CD14-positive monocyte (primary cell): ENCODE data around the gene DRGX. TPM values are rescaled to one million over a fixed set of nuclear protein-coding genes. Genes with fewer than 3 reads are reported as not detected.

Experiments
- DNase-seq, 3 donors: peaks; one replicate each; pipeline ENCODE4 v3.0.0-alpha.2; 2011 to 2022
- H2AFZ ChIP-seq: 2 replicates; pipeline ENCODE4 v1.6.0; 2012; ENCODE audit warnings: mild to moderate bottlenecking, low read depth, low read length, inconsistent platforms; ENCODE audit not compliant: insufficient read depth, poor library complexity, severe bottlenecking
- H3K27ac ChIP-seq, 2 donors: 1 replicate in 1 of 2; 2 replicates in 1 of 2; pipeline ENCODE4 v1.5.1; 2012 to 2013; ENCODE audit warnings: low read length in 2 of 2, control low read depth in 1 of 2, inconsistent platforms in 1 of 2, low read depth in 1 of 2, mild to moderate bottlenecking in 1 of 2
- H3K27me3 ChIP-seq, 2 donors: one replicate each; pipeline versions ENCODE4 v1.6.0 to v1.6.1; 2011 to 2013; ENCODE audit warnings: low read length in 2 of 2; ENCODE audit not compliant: control insufficient read depth in 2 of 2, insufficient read depth in 2 of 2
- H3K36me3 ChIP-seq, 2 donors: replicated peaks in 1 of 2; 1 replicate in 1 of 2; 2 replicates in 1 of 2; pipeline versions ENCODE4 v1.5.1 to v1.6.1; 2012 to 2013; ENCODE audit warnings: low read length in 2 of 2, control low read depth in 1 of 2, inconsistent platforms in 1 of 2, mild to moderate bottlenecking in 1 of 2; ENCODE audit not compliant: insufficient read depth in 2 of 2, control insufficient read depth in 1 of 2
- H3K4me1 ChIP-seq, 2 donors: 1 replicate in 1 of 2; 2 replicates in 1 of 2; pipeline versions ENCODE4 v1.5.1 to v1.6.1; 2012 to 2013; ENCODE audit warnings: low read length in 2 of 2, control low read depth in 1 of 2, inconsistent platforms in 1 of 2, mild to moderate bottlenecking in 1 of 2, moderate library complexity in 1 of 2; ENCODE audit not compliant: insufficient read depth in 2 of 2, control insufficient read depth in 1 of 2
- H3K4me2 ChIP-seq: replicated peaks from 2 replicates; pipeline ENCODE3; 2012; ENCODE audit warnings: low read length, moderate library complexity, mild to moderate bottlenecking; ENCODE audit not compliant: poor library complexity, severe bottlenecking; ENCODE audit errors: extremely low read depth
- H3K4me3 ChIP-seq, 3 experiments: fragments of 200-600 bp in 1 of 3; sonication (generic) in 1 of 3; replicated peaks in 1 of 3; 1 replicate in 2 of 3; 2 replicates in 1 of 3; pipeline ENCODE4 v1.5.1; 2011 to 2013; ENCODE audit warnings: low read length in 3 of 3, mild to moderate bottlenecking in 3 of 3, control low read depth in 2 of 3, low read depth in 2 of 3, inconsistent platforms in 1 of 3, moderate library complexity in 1 of 3
- H3K79me2 ChIP-seq: 2 replicates; pipeline ENCODE4 v1.6.0; 2012; ENCODE audit warnings: mild to moderate bottlenecking, control low read depth, inconsistent platforms, low read length, moderate library complexity; ENCODE audit not compliant: insufficient read depth
- H3K9ac ChIP-seq: 2 replicates; pipeline ENCODE4 v1.6.0; 2017; ENCODE audit warnings: low read length, mild to moderate bottlenecking; ENCODE audit not compliant: insufficient read depth, poor library complexity, severe bottlenecking
- H3K9me3 ChIP-seq, 2 donors: replicated peaks in 1 of 2; 1 replicate in 1 of 2; 2 replicates in 1 of 2; pipeline versions ENCODE4 v1.5.1 to v1.6.1; 2012 to 2013; ENCODE audit warnings: low read length in 2 of 2, control low read depth in 1 of 2; ENCODE audit not compliant: control insufficient read depth in 1 of 2, insufficient read depth in 1 of 2
- H4K20me1 ChIP-seq: 2 replicates; pipeline ENCODE4 v1.6.0; 2012; ENCODE audit warnings: mild to moderate bottlenecking, low read length, control low read depth, moderate library complexity; ENCODE audit not compliant: insufficient read depth
- H3K27ac Mint-ChIP-seq, 7 donors: one replicate each; pipeline ENCODE4 v1.8.0; 2020; ENCODE audit warnings: mild to moderate bottlenecking in 7 of 7, mixed read lengths in 7 of 7, moderate library complexity in 6 of 7, inconsistent platforms in 2 of 7
- H3K27me3 Mint-ChIP-seq, 3 donors: one replicate each; pipeline ENCODE4 v1.8.0; 2021 to 2022; ENCODE audit warnings: low read depth in 3 of 3, mild to moderate bottlenecking in 3 of 3, mixed read lengths in 3 of 3, moderate library complexity in 3 of 3, inconsistent platforms in 1 of 3
- H3K36me3 Mint-ChIP-seq, 2 donors: one replicate each; pipeline ENCODE4 v1.8.0; 2020; ENCODE audit warnings: mixed read lengths in 2 of 2, inconsistent platforms in 1 of 2, mild to moderate bottlenecking in 1 of 2
- H3K4me1 Mint-ChIP-seq: one replicate; pipeline ENCODE4 v1.8.0; 2020; ENCODE audit warnings: mild to moderate bottlenecking, mixed read lengths
- H3K4me3 Mint-ChIP-seq, 2 donors: one replicate each; pipeline ENCODE4 v1.8.0; 2020; ENCODE audit warnings: mild to moderate bottlenecking in 2 of 2, mixed read lengths in 2 of 2, moderate library complexity in 1 of 2
- H3K9me3 Mint-ChIP-seq, 7 donors: one replicate each; pipeline ENCODE4 v1.8.0; 2020 to 2022; ENCODE audit warnings: mixed read lengths in 7 of 7, mild to moderate bottlenecking in 6 of 7, moderate library complexity in 6 of 7, inconsistent platforms in 2 of 7
- WGBS: methylation state at CpG from one replicate; pipeline ENCODE4 v1.1.5; 2013; ENCODE audit warnings: missing lambda C conversion rate; ENCODE audit not compliant: insufficient coverage; 5-methylcytosine and 5-hydroxymethylcytosine counted together
- intact Hi-C, 2 donors: fragments of 100-400 bp; cut with micrococcal nuclease; formaldehyde crosslinking; loops; one replicate each; pipeline versions ENCODE4 v1.15.0 to v1.15.1; 2023
- polyA plus RNA-seq, 3 donors: library from polyadenylated mRNA; depleted of rRNA in 1 of 3; unstranded in 2 of 3; stranded (reverse) in 1 of 3; fragments of 300-500 nt in 2 of 3; fragments of >200 nt in 1 of 3; fragmentation: Illumina TruSeq in 2 of 3; gene quantifications; 1 replicate in 2 of 3; 2 replicates in 1 of 3; pipeline ENCODE4 v1.2.3, GENCODE V29; 2012 to 2021
- TF ChIP-seq, protein P1 (sequence below): fragments of 200-600 bp; IDR thresholded peaks from one replicate; pipeline ENCODE4 v1.8.0; 2022; ENCODE audit warnings: antibody characterized with exemption, mild to moderate bottlenecking

Gene DRGX
- polyA plus RNA-seq, 3 donors: not detected

DNA sequence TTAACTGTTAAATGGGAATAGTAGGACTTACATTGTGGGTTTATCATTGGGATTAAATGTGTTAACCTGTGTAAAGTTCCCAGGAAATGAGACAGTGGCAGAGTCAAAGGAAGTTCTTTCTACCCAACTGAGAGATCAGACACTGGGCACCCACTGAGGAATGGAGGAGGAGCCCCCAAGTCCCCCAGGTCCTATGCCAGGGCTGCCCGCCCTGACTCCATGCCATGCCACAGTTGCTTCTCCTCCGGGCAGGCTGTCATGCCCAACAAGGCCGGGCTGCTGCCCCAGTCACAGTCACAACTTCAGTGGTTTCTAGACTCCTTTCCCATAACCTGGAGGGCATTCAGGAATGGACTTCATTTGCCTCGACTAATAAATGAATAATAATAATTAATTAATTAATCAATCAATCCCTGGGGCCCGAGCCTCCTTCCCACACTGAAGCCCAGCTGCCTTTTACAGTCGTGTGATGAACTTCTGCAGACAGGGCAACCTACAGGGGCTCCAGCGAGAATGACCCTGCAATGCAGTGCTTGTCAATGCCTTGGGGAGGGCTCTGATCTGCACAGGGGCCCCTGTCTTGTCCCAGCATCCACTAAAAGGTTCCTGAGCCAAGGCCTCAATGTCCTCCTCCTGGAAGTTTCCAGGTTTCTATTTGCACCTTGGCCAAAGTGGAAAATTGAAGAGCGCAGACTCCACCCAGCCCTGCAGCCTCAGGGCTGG, 32.4 kb downstream of the DRGX start:
- TF ChIP-seq, protein P1, sequence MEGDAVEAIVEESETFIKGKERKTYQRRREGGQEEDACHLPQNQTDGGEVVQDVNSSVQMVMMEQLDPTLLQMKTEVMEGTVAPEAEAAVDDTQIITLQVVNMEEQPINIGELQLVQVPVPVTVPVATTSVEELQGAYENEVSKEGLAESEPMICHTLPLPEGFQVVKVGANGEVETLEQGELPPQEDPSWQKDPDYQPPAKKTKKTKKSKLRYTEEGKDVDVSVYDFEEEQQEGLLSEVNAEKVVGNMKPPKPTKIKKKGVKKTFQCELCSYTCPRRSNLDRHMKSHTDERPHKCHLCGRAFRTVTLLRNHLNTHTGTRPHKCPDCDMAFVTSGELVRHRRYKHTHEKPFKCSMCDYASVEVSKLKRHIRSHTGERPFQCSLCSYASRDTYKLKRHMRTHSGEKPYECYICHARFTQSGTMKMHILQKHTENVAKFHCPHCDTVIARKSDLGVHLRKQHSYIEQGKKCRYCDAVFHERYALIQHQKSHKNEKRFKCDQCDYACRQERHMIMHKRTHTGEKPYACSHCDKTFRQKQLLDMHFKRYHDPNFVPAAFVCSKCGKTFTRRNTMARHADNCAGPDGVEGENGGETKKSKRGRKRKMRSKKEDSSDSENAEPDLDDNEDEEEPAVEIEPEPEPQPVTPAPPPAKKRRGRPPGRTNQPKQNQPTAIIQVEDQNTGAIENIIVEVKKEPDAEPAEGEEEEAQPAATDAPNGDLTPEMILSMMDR: no peak
- no peak overlapping the region for H3K4me3 ChIP-seq
- H3K9ac ChIP-seq: no peak overlapping the region
- peaks cover 0 to 12% (median 4%) of the 10 kb centered on the region in 3 donors for H3K27me3 Mint-ChIP-seq
- H3K4me3 Mint-ChIP-seq: peak overlapping the region in 1 of 2 donors; percentile 73
- peaks cover 0 to 3% of the 10 kb centered on the region in 2 donors for H3K36me3 Mint-ChIP-seq
- H3K9me3 Mint-ChIP-seq: peaks cover 0 to 3% (median 0%) of the 10 kb centered on the region in 7 donors
- no peaks in the 10 kb centered on the region for H3K79me2 ChIP-seq
- intact Hi-C loops: loop anchor here in 1 of 2 donors (10.0 kb wide), 1 partner anchor 49 kb away; no protein-coding TSS in a partner anchor
- H3K4me1 ChIP-seq: peaks cover 33 to 41% of the 10 kb centered on the region in 2 donors
- DNase-seq: no peak
- H4K20me1 ChIP-seq: no peaks in the 10 kb centered on the region
- no peak overlapping the region for H3K27ac ChIP-seq
- H3K4me1 Mint-ChIP-seq: peaks cover 34% of the 10 kb centered on the region
- 96% methylated on average over 6 of the region's 8 CpGs for WGBS
- H3K9me3 ChIP-seq: no peaks in the 10 kb centered on the region
- no peak overlapping the region for H2AFZ ChIP-seq
- H3K4me2 ChIP-seq: no peak overlapping the region
- no peaks in the 10 kb centered on the region for H3K36me3 ChIP-seq
- H3K27me3 ChIP-seq: no peaks in the 10 kb centered on the region
- peak overlapping the region in 4 of 7 donors; percentile 92 to 97 (median 94) for H3K27ac Mint-ChIP-seq

DNA sequence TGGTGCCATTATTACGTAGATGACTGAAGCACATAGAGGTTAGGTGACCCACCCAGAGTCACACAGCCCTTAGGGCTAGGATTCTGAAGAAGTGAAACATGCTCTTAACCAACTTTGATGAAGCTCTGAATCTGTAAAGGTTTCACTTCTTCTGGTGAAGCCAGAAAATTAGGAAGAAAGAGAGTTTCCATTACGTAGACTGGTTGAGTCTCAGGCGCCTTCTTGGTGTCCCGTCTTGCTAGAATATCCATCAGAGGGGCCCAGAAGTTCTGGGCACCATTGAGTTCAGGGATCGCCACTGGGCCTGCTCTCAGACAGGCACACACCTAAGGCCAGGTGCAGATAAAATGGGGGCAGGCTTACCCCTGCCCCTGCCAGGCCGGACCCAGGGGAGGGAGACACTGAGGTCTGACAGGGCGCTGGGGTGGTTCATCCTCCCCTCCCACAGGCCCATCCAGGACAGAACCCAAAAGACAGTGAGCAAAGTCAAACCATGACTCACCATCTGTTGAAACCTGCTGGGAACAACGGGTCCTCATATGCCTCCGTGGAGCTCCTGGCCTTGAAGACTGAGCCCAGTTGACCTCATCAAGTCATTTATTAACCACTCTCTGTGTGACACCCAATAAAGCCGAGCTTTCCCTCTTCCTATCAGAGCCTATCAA, 33.2 kb downstream of the DRGX start:
- peak overlapping the region in 1 of 3 experiments; percentile 19 for H3K4me3 ChIP-seq
- no peaks in the 10 kb centered on the region for H3K27me3 ChIP-seq
- no peaks in the 10 kb centered on the region for H4K20me1 ChIP-seq
- H3K27me3 Mint-ChIP-seq: peaks cover 0 to 12% (median 4%) of the 10 kb centered on the region in 3 donors
- peaks cover 36 to 49% of the 10 kb centered on the region in 2 donors for H3K4me1 ChIP-seq
- TF ChIP-seq, protein P1: no peak
- DNase-seq: peak; percentile 57 to 85 (median 81)
- WGBS: 45% methylated on average over 9 of the region's 10 CpGs
- H3K4me3 Mint-ChIP-seq: peak overlapping the region in 1 of 2 donors; percentile 73
- H3K4me2 ChIP-seq: peak overlapping the region; percentile 4
- no peak overlapping the region for H3K9ac ChIP-seq
- H3K79me2 ChIP-seq: no peaks in the 10 kb centered on the region
- intact Hi-C loops: loop anchor here in 1 of 2 donors (10.0 kb wide), 1 partner anchor 48 kb away; no protein-coding TSS in a partner anchor
- H3K4me1 Mint-ChIP-seq: peaks cover 41% of the 10 kb centered on the region
- H3K9me3 ChIP-seq: no peaks in the 10 kb centered on the region
- peak overlapping the region; percentile 92 to 97 (median 94) for H3K27ac Mint-ChIP-seq
- no peaks in the 10 kb centered on the region for H3K36me3 ChIP-seq
- peaks cover 0 to 3% (median 0%) of the 10 kb centered on the region in 7 donors for H3K9me3 Mint-ChIP-seq
- peak overlapping the region; percentile 39 for H2AFZ ChIP-seq
- H3K36me3 Mint-ChIP-seq: peaks cover 0 to 3% of the 10 kb centered on the region in 2 donors
- H3K27ac ChIP-seq: peak overlapping the region; percentile 57 to 82
